HFF-Myc (cell line): ENCODE data around the gene SEMA5A.

Source experiments
- DNase-seq: peaks from one replicate; pipeline ENCODE4 v3.0.0-alpha.2; 2011; ENCODE audit warnings: low read depth; ENCODE audit errors: extremely low read depth
- H3K4me3 ChIP-seq: replicated peaks from 2 replicates; pipeline ENCODE4 v1.5.1; 2011; ENCODE audit warnings: low read depth, mild to moderate bottlenecking, control low read depth, low read length
- TF ChIP-seq, protein P1 (sequence below): IDR thresholded peaks from 2 replicates; pipeline ENCODE4 v1.5.1; 2012; ENCODE audit warnings: mild to moderate bottlenecking, low read depth, low read length, control low read depth; ENCODE audit errors: missing control alignments

The SEMA5A gene

GRCh38 chr5:9533096-9533495 is 12.8 kb downstream of the SEMA5A start:
- TF ChIP-seq, protein P1, sequence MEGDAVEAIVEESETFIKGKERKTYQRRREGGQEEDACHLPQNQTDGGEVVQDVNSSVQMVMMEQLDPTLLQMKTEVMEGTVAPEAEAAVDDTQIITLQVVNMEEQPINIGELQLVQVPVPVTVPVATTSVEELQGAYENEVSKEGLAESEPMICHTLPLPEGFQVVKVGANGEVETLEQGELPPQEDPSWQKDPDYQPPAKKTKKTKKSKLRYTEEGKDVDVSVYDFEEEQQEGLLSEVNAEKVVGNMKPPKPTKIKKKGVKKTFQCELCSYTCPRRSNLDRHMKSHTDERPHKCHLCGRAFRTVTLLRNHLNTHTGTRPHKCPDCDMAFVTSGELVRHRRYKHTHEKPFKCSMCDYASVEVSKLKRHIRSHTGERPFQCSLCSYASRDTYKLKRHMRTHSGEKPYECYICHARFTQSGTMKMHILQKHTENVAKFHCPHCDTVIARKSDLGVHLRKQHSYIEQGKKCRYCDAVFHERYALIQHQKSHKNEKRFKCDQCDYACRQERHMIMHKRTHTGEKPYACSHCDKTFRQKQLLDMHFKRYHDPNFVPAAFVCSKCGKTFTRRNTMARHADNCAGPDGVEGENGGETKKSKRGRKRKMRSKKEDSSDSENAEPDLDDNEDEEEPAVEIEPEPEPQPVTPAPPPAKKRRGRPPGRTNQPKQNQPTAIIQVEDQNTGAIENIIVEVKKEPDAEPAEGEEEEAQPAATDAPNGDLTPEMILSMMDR, result no peak
- no peak for DNase-seq
- H3K4me3 ChIP-seq, result no peak overlapping the region

GRCh38 chr5:9529513-9529912 is 16.4 kb downstream of the SEMA5A start:
- DNase-seq, result no peak
- H3K4me3 ChIP-seq, result no peak overlapping the region
- TF ChIP-seq, protein P1, result no peak

DNA sequence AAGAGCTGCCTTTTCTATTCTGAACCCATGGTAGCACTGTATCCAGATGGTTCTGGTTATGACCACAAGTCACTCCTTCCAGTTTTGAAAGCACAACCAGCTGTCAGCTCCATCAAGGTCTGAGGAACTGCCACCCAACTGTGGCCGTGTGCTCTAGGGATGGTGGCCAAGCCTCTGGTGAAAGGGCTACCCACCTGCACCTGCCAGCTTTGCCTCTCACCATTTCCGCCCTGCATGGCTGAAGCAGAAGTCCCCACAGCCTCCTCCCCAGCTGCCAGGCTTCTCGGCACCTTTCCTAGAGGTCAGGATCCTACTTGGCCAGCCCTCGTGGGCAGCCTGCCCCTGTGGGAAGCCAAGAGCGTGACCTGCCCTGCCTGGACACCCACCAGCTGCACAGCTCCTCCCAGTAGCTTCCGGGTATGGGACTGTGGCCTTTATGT is 16.8 kb downstream of the SEMA5A start:
- H3K4me3 ChIP-seq, result no peak overlapping the region
- TF ChIP-seq, protein P1, result no peak
- DNase-seq, result no peak

DNA sequence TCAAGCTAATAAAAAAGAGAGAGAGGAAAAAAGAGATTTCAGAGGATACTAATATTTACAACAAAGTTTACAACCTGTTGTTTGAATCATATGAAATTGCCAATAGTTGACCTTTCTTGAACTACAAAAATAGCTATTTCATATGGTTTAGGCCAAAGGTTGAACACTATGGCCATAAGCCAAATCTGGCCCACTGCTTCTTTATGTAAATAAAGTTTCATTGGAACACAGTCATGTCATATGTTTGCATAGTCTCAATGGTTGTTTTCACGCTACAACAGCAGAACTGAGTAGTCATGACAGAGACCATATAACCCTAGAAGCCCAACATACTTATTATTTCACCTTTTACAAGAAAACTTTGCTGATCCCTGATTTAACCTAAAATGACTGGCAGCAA is 20.9 kb downstream of the SEMA5A start:
- no peak overlapping the region for H3K4me3 ChIP-seq
- no peak for DNase-seq
- TF ChIP-seq, protein P1, result no peak

DNA sequence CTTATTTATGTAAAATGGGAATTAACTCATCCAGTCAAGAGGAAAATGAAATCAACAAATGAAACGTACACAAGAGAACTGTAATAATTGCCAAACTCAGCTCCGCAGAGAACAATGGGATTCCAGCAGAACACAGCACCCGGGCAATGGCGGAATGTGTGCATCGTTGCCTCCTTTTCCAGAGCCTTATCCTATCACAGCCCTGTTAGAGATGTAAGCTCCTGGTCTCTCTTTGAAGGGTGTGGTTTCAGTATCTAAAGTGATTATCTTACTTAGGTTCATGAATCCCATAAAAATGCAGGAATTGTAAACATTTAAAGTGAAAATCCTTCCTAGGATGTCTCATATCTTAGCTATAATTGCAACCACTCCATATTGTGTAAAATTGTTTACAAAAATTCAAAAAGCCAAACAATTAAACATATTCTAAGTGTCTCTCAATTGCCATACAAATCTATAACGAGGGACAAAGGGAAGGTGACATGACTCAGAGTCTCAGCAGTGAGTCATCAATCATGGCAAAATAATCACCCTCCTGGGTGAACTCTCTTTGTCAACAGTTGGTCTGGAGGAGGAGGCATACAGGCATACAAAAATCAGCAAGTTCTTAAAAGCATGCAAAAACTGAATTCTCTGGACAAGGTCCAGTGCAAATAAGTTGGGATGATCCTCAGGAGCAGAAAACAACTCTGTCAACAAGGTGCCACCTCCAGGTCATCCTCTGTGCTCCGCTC is 22.6 kb downstream of the SEMA5A start:
- TF ChIP-seq, protein P1, result no peak
- H3K4me3 ChIP-seq, result no peak overlapping the region
- no peak for DNase-seq

DNA sequence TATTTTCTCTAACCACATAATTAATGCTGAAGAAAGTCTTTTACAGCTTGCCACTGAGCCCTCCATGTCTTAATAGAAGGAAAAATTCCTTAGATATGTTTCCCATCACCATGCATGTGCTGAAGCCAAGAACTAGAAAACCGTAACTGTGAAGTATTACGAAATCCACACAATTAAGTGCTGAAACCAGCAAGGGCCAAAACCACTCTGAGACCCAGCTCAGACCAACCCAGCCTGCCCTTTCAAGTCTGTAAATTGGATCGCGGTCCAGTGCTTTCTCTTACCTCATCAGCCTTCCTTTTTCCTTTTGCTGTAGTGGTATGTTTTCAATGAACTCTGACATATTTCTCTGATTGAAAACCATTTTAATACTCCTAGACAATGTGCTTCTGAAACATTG is 26.3 kb downstream of the SEMA5A start:
- H3K4me3 ChIP-seq, result no peak overlapping the region
- TF ChIP-seq, protein P1, result no peak
- no peak for DNase-seq

GRCh38 chr5:9516591-9516990 is 29.3 kb downstream of the SEMA5A start:
- H3K4me3 ChIP-seq, result no peak overlapping the region
- no peak for DNase-seq
- TF ChIP-seq, protein P1, result peak; percentile 26
